ENCODE results near the gene ZBTB7A.
"Not testable (repeated sequence)": the region's sequence is repeated elsewhere in the genome, so short reads cannot be mapped to it uniquely, and the experiment has no call there.

ZBTB7A gene

GRCh38 chr19:4012975-4013634 is 53.6 kb downstream of the ZBTB7A start:
- no peak for DNase-seq

GRCh38 chr19:4012092-4012974 is 54.4 kb downstream of the ZBTB7A start:
- DNase-seq, result no peak

- DNase-seq, result not testable (repeated sequence)
Observed at GRCh38 chr19:4011430-4011829, 55.3 kb downstream of the ZBTB7A start.

GRCh38 chr19:4010808-4011110 is 55.9 kb downstream of the ZBTB7A start:
- DNase-seq, result no peak

GRCh38 chr19:4009990-4010807 is 56.5 kb downstream of the ZBTB7A start:
- no peak for DNase-seq

- no peak for DNase-seq
Observed at GRCh38 chr19:4007836-4008539, 58.7 kb downstream of the ZBTB7A start.

- peak; percentile 95 for DNase-seq
Observed at GRCh38 chr19:4007021-4007835, 59.5 kb downstream of the ZBTB7A start, which contains the start of gene PIAS4. TSS of gene PIAS4 (plus strand) at chr19:4007736. CDS start at chr19:4007761, 25 bp downstream.

- DNase-seq, result not testable (repeated sequence)
Observed at GRCh38 chr19:4005436-4005835, 61.3 kb downstream of the ZBTB7A start.

GRCh38 chr19:4000798-4001197 is 65.9 kb downstream of the ZBTB7A start:
- DNase-seq, result not testable (repeated sequence)

- DNase-seq, result not testable (repeated sequence)
Observed at GRCh38 chr19:3998667-3999412, 67.9 kb downstream of the ZBTB7A start.

- DNase-seq, result no peak
Observed at GRCh38 chr19:3995607-3996006, 71.1 kb downstream of the ZBTB7A start.

All from activated CD4-positive, CD25-positive, alpha-beta regulatory T cell treated with anti-CD3 and anti-CD28 coated beads, Interleukin-2, amount 50 U/mL, for 72 hours (primary cell).